Stimulated activated CD8-positive, alpha-beta memory T cell treated with anti-CD3 and anti-CD28 coated beads, Interleukin-4, amount 100 ng/mL, for 1 hour (primary cell): ENCODE results near the gene GRK6.

Experiments used
- DNase-seq, 2 donors: peaks; one replicate each; pipeline ENCODE4 v3.0.0-alpha.2; 2020; ENCODE audit warnings: low read depth in 2 of 2, low spot score in 1 of 2

GRK6 gene

GRCh38 chr5:177468685-177469628 lies 42.5 kb downstream of the GRK6 start:
- no peak for DNase-seq

GRCh38 chr5:177469750-177470525 lies 43.5 kb downstream of the GRK6 start:
- DNase-seq, result no peak

GRCh38 chr5:177470759-177471536 lies 44.5 kb downstream of the GRK6 start:
- DNase-seq, result no peak

GRCh38 chr5:177471610-177472356 lies 45.3 kb downstream of the GRK6 start:
- DNase-seq, result no peak

GRCh38 chr5:177472460-177473442 lies 46.3 kb downstream of the GRK6 start:
- DNase-seq, result peak in 1 of 2 donors; percentile 34

GRCh38 chr5:177473443-177474001 lies 47.0 kb downstream of the GRK6 start, which contains the start of gene DBN1:
DBN1 (minus strand) TSS chr5:177473634; CDS start chr5:177473521, 113 bp downstream.
- DNase-seq, result no peak

- no peak for DNase-seq
These were observed 47.6 kb downstream of the GRK6 start for GRCh38 chr5:177474002-177474476.

- DNase-seq, result no peak
These were observed 48.5 kb downstream of the GRK6 start for GRCh38 chr5:177474846-177475562.

GRCh38 chr5:177475563-177476427 lies 49.3 kb downstream of the GRK6 start:
- DNase-seq, result no peak

GRCh38 chr5:177476531-177477233 lies 50.2 kb downstream of the GRK6 start:
- DNase-seq, result no peak

GRCh38 chr5:177477701-177478477 lies 51.4 kb downstream of the GRK6 start:
- no peak for DNase-seq

- no peak for DNase-seq
These were observed 52.5 kb downstream of the GRK6 start for GRCh38 chr5:177478711-177479646.

GRCh38 chr5:177479774-177480173 lies 53.3 kb downstream of the GRK6 start:
- DNase-seq, result no peak

- DNase-seq, result no peak
These were observed 55.9 kb downstream of the GRK6 start for GRCh38 chr5:177482359-177482795.

- no peak for DNase-seq
These were observed 56.6 kb downstream of the GRK6 start for GRCh38 chr5:177483042-177483441.
